Right lobe of liver (tissue), 6 donors: ENCODE data around the gene EXD2. TPM values are rescaled to one million over a fixed set of nuclear protein-coding genes. Genes with fewer than 3 reads are reported as not detected.

Source experiments
- ATAC-seq, 4 donors: fragments of 200-7000 bp; cut with Tn5 transposase; one replicate each; pipeline ENCODE4 v1.9.1; 2020; ENCODE audit warnings: mild to moderate bottlenecking in 4 of 4, moderate library complexity in 4 of 4
- DNase-seq, 3 donors: peaks; one replicate each; pipeline ENCODE4 v3.0.0-alpha.2; 2020
- H3K27ac ChIP-seq, 3 donors: fragments of 200-600 bp; one replicate each; pipeline ENCODE4 v1.8.0; 2022
- H3K27me3 ChIP-seq, 2 donors: fragments of 200-600 bp; one replicate each; pipeline ENCODE4 v1.8.0; 2022
- H3K36me3 ChIP-seq, 4 donors: fragments of 200-600 bp; sonication (generic) in 1 of 4; one replicate each; pipeline versions ENCODE4 v1.5.1 to v1.8.0; 2017 to 2022; ENCODE audit warnings: control low read depth in 1 of 4
- H3K4me1 ChIP-seq, 4 donors: fragments of 200-600 bp; sonication (generic) in 1 of 4; one replicate each; pipeline versions ENCODE4 v1.5.1 to v1.8.0; 2017 to 2022; ENCODE audit warnings: control low read depth in 1 of 4
- H3K4me3 ChIP-seq, 3 donors: fragments of 200-600 bp; one replicate each; pipeline ENCODE4 v1.8.0; 2022
- H3K9me3 ChIP-seq, 4 donors: fragments of 200-600 bp; sonication (generic) in 1 of 4; one replicate each; pipeline versions ENCODE4 v1.5.1 to v1.8.0; 2017 to 2022; ENCODE audit warnings: control low read depth in 1 of 4
- POLR2A ChIP-seq: fragments of 450-650 bp; IDR thresholded peaks from one replicate; pipeline ENCODE4 v1.6.1; 2017; ENCODE audit warnings: antibody characterized with exemption, mild to moderate bottlenecking
- WGBS: methylation state at CpG from one replicate; pipeline ENCODE4 v1.1.6; 2018; ENCODE audit warnings: low coverage, low lambda C conversion rate; ENCODE audit not compliant: insufficient coverage; ENCODE audit errors: missing lambda C conversion rate; 5-methylcytosine and 5-hydroxymethylcytosine counted together
- intact Hi-C, 2 donors: fragments of 100-400 bp; cut with DNase I; formaldehyde crosslinking; loops; one replicate each; pipeline versions ENCODE4 v1.11.2 to v1.14.1; 2022
- total RNA-seq, 6 experiments: library from RNA; depleted of rRNA in 2 of 6; stranded (reverse); fragments of >200 nt in 2 of 6; fragmentation: NEBNext Ultra II Directional in 3 of 6; extraction: Animal tissue kit (Norgen Biotek cat#: 25700) in 3 of 6; gene quantifications; one replicate each; pipeline versions ENCODE4 v1.1.0 to v1.2.4, GENCODE V29; 2016 to 2023
- TF ChIP-seq, protein P1 (sequence below), 4 donors: fragments of 200-600 bp in 3 of 4; fragments of 450-650 bp in 1 of 4; IDR thresholded peaks; one replicate each; pipeline versions ENCODE4 v1.5.1 to v1.8.0; 2016 to 2022; ENCODE audit warnings: antibody characterized with exemption in 4 of 4, mild to moderate bottlenecking in 2 of 4
- donor health status: DM: no; HTN: yes; CAD: no.
- donor health status: DM: no; HTN: no; CAD: no.
- donor health status: DM: no; HTN: no; CAD: no.
- donor health status: DM: no; HTN: yes; CAD: no.
- donor health status: DM: no; HTN: yes; CAD: no.

The EXD2 gene
- total RNA-seq, 6 experiments from 2014 or later: 7.4 to 10.4 (median 8.2) TPM

DNA sequence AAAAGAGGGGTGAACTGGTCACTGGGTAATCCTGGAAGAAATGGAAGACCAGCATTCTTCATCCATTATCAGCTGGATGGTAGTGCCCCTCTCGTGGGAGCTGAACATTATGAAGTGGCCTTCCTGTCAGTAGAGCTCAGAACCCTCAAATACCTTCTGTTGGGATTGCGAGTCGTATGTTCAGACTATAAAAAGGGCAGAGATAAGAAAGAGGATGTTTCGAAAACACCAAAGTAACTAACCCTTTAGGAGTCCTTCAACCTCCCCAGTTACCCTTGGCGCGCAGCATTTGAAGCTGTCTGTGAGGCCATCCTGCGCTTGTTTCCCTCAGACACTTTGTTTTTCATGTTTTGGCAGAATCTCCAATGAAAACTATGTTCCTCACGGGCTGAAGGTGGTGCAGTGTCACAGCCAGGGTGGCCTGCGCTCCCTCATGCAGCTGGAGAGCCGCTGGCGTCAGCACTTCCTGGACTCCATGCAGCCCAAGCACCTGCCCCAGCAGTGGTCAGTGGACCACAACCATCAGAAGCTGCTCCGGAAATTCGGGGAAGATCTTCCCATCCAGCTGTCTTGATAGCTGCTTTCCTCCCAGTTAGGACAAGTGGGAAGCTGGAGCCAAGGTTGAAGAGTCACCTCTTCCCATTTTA, 49.4 kb downstream of the EXD2 start:
- H3K4me1 ChIP-seq: no peaks in the 10 kb centered on the region
- H3K27ac ChIP-seq: no peak overlapping the region
- DNase-seq (no peak), ATAC-seq (no peak)
- TF ChIP-seq, protein P1, sequence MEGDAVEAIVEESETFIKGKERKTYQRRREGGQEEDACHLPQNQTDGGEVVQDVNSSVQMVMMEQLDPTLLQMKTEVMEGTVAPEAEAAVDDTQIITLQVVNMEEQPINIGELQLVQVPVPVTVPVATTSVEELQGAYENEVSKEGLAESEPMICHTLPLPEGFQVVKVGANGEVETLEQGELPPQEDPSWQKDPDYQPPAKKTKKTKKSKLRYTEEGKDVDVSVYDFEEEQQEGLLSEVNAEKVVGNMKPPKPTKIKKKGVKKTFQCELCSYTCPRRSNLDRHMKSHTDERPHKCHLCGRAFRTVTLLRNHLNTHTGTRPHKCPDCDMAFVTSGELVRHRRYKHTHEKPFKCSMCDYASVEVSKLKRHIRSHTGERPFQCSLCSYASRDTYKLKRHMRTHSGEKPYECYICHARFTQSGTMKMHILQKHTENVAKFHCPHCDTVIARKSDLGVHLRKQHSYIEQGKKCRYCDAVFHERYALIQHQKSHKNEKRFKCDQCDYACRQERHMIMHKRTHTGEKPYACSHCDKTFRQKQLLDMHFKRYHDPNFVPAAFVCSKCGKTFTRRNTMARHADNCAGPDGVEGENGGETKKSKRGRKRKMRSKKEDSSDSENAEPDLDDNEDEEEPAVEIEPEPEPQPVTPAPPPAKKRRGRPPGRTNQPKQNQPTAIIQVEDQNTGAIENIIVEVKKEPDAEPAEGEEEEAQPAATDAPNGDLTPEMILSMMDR (IDR thresholded peaks at IDR 0.05): no peak
- TF ChIP-seq POLR2A: no peak
- H3K36me3 ChIP-seq: peaks cover 0 to 31% (median 5%) of the 10 kb centered on the region in 4 donors
- WGBS: 72% methylated on average over 9 of the region's 13 CpGs
- H3K4me3 ChIP-seq: no peak overlapping the region
- H3K27me3 ChIP-seq: no peaks in the 10 kb centered on the region
- intact Hi-C loops: loop anchor here in 1 of 2 donors (5.0 kb wide), 1 partner anchor 222 kb away; no protein-coding TSS in a partner anchor
- H3K9me3 ChIP-seq: no peaks in the 10 kb centered on the region

DNA sequence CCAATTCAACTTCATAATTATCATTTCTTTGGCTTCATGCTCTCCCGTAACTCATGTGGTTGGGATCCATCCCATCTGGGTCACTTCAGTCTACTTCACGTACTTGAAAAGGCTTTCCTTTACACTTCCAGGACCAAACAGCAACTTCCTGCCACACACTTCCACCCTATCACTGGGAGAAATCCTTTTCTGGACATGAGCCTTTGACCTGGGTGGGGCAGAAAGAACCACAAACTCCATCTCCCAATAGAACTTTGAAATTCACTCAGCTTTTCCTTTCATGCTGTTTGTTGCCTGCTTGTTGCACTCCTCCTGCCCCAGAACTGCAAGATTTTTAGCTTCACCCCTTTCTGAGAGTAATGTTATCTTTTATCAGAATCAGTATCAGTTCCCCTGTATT, 50.3 kb downstream of the EXD2 start:
- TF ChIP-seq, protein P1 (IDR thresholded peaks at IDR 0.05): no peak
- TF ChIP-seq POLR2A: no peak
- H3K4me1 ChIP-seq: no peaks in the 10 kb centered on the region
- H3K9me3 ChIP-seq: no peaks in the 10 kb centered on the region
- no peak overlapping the region for H3K4me3 ChIP-seq
- DNase-seq (no peak), ATAC-seq (no peak)
- intact Hi-C loops: loop anchor here in 1 of 2 donors (5.0 kb wide), 1 partner anchor 221 kb away; no protein-coding TSS in a partner anchor
- H3K36me3 ChIP-seq: peaks cover 0 to 24% (median 5%) of the 10 kb centered on the region in 4 donors
- H3K27me3 ChIP-seq: no peaks in the 10 kb centered on the region
- WGBS: 77% methylated on average over 2 of the region's 2 CpGs
- no peak overlapping the region for H3K27ac ChIP-seq

DNA sequence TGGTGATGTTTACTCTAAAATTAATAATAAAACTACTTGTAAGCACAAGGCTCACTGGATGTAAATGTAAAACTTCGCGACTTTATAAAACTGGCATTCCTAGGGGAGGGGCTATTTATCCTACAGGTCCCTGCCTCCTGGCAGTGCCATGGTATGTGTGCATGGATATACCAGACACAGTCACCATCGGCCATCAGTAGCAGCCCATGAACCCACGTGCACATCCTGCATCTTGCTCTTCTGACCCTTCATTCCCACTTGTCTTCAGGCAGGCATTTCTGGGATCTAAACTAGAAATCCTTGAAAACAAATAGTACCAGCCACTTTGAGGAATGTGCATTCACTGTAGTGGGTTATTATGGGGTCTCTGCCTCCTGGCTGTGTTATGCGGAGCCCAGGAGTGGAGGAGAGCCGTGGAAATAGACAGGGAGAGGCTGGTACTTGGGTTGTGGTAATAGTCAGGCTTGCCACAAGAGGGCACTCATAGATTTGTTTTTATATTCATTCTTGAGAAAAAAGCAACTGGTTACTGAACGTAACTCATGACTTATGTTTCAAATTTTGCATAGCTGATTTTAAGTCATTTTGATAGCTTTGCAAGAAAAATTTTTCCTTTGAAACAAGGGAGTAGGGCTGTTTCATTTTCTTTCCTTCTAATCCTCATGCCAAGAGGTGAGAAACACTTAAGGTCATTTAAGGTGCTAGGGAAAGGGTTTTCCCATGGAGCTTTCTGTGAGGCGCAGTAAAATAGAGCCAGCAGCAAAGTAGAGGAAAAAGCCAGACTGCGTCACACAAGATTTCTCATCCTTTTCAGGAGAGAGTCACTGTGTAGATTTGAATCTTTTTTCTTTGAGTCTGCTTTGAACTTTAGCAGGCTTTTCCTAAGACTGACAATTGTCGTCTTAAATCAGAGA, 51.3 kb downstream of the EXD2 start:
- H3K27ac ChIP-seq: no peak overlapping the region

DNA sequence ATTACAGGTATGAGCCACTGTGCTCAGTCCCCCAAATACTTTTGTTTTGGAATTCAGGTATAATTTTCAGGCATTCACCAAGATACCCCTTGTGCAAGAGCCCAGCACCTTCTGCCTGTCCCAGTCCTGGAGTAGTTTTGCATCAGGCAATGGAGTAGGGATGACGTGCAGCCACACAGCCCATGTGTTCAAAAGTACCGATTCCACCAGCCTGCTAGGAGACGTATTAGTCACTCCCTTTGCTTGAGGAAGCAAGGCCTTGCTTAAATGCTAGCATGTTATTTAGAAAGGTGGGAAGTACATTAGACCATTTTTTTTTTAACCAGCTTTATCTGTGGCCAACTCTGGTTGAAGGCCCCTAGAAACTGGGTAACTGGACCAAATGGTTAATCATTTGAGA, 53.6 kb downstream of the EXD2 start:
- intact Hi-C loops: loop anchor here in 1 of 2 donors (5.0 kb wide), 1 partner anchor 217 kb away; no protein-coding TSS in a partner anchor
- whole genome bisulfite sequencing: 83% methylated on average over 3 of the region's 3 CpGs
- Histone ChIP-seq H3K4me1 (no peaks in the 10 kb centered on the region), H3K36me3 (peaks cover 0 to 7% (median 0%) of the 10 kb centered on the region in 4 donors), H3K4me3 (no peak overlapping the region), H3K27me3 (no peaks in the 10 kb centered on the region), H3K27ac (no peak overlapping the region), H3K9me3 (no peaks in the 10 kb centered on the region)
- TF ChIP-seq, protein P1 (IDR thresholded peaks at IDR 0.05): no peak
- TF ChIP-seq POLR2A: no peak
- DNase-seq (no peak), ATAC-seq (no peak)

More for the DNA sequence above, 51.3 kb downstream of the EXD2 start:
- Histone ChIP-seq H3K27me3 (no peaks in the 10 kb centered on the region), H3K36me3 (peaks cover 0 to 14% (median 5%) of the 10 kb centered on the region in 4 donors), H3K9me3 (no peaks in the 10 kb centered on the region), H3K4me3 (no peak overlapping the region), H3K4me1 (no peaks in the 10 kb centered on the region)
- peak; percentile 85 to 92 (median 86) for ATAC-seq
- intact Hi-C loops: loop anchor here in 1 of 2 donors (5.0 kb wide), 1 partner anchor 220 kb away; no protein-coding TSS in a partner anchor
- 49% methylated on average over 10 of the region's 10 CpGs for WGBS
- no peak for DNase-seq
- TF ChIP-seq, protein P1 (IDR thresholded peaks at IDR 0.05): peak; percentile 72 to 78 (median 76)
- TF ChIP-seq POLR2A: no peak
